NCI-H69 (cell line): ENCODE data around the gene ARHGAP30.
"Not testable (repeated sequence)": the region's sequence is repeated elsewhere in the genome, so short reads cannot be mapped to it uniquely, and the experiment has no call there.

ENCODE experiments used
- DNase-seq: peaks from one replicate; lab custom pipeline; 2025; lab: John Stamatoyannopoulos, UW

ARHGAP30 gene

DNA sequence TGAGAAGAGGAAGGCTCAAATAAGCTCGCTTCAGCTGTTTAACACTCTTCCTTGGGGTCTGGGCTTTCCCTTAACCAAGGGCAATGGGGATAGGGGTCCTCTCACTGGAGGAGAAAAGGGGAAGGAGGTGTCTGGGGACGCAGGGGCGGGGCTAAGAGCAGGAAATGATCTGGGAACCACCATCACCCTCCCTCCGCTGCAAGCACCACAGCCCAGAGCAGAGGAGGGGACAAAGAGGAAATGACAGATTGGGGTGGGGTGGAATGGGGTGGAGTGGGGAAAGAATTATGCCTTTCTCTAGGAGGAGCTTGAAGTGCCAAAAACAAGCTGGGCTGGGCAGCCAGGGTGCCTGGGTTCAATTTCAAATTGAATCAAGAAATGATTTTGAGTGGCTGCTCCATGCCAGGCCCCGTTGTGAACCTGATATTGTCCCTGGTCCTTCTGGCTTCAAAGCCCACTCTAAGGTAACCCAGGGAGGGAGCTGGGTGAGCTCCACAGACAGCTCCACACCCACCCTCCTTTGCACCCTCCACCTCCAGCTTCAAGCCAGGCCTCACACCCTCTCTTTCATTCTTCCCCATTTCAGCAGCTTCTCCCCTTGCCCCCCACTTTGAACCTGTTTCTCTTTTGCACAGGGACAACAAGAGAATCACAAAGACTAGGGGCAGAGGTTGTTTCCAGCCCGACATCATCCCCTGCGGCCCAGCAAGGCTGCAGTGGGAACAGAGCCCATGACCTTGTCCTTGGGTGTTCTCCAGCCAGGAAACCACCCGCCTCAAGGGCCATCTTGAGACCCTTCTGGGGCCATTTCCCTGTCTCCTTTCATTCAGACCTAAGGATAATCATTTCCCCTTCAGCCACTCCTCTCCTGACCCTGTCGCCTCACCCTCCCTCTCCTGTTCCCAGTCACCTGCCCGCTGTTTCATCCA, 1.1 kb downstream of the ARHGAP30 start:
- DNase-seq, result peak; percentile 16

DNA sequence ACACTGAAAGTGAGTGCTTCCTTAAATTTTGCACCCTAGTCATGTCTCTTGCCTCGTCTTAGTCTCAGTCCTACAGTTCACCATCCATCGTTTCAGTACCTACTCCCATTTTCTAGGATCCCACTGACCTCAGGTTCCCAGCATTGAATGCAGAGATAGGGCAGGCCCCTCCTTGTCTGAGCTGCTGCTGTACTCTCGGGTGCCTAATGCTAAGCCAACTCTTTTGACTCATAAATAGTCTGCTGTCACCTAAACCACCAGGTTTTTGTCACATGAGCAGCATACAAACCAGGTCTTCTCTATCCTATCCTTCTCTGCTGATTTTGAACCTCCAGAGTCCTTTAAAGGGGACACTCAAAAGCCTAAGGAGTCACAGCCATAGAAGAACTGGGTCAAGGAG, 3.0 kb downstream of the ARHGAP30 start:
- no peak for DNase-seq

GRCh38 chr1:161065681-161066080, 4.0 kb downstream of the ARHGAP30 start:
- DNase-seq, result not testable (repeated sequence)

GRCh38 chr1:161063936-161064335, 5.8 kb downstream of the ARHGAP30 start:
- not testable (repeated sequence) for DNase-seq

DNA sequence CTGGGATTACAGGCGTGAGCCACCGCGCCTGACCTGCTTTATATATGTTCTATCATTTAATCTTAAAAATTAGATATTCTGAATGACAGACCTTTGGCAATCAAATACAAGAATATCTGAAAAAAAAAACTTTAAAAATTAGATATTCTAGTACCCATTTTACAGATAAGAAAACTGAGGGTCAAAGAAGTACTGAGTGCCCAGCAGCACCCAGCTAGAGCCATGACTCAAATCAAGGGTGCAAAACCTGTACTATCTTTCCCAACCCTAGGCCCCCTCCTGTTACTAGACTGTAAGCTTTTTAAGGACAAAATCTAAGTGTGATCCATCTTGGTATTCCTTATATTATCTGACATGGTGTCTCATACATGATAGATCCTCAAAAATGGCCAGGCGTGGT, 8.3 kb downstream of the ARHGAP30 start:
- no peak for DNase-seq

GRCh38 chr1:161059293-161059692, 10.4 kb downstream of the ARHGAP30 start:
- no peak for DNase-seq

GRCh38 chr1:161054805-161055204, 14.9 kb downstream of the ARHGAP30 start:
- DNase-seq, result no peak

- DNase-seq, result no peak
Observed at GRCh38 chr1:161054232-161054631, 15.5 kb downstream of the ARHGAP30 start.

GRCh38 chr1:161052899-161053298, 16.8 kb downstream of the ARHGAP30 start:
- DNase-seq, result no peak

DNA sequence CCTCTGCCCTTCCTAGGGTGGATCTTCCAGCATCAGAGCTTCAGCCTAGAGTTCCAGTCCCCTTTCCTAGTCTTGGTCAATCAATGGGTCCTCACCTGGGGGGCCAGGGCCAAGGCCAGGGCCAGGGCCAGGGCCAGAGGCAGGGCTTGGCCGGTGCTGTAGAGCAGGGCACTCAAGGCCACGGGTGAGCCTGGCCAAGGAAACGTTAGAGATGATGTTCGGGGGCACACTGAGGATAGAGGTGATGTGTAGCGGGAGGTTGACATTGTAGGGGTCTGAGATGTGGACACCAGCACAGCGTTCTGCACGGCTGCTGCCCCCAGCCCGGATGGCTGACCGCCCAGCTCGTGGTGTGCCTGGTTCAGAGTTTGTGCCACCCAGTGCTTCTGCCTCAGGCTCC, 18.5 kb downstream of the ARHGAP30 start:
- DNase-seq, result no peak

DNA sequence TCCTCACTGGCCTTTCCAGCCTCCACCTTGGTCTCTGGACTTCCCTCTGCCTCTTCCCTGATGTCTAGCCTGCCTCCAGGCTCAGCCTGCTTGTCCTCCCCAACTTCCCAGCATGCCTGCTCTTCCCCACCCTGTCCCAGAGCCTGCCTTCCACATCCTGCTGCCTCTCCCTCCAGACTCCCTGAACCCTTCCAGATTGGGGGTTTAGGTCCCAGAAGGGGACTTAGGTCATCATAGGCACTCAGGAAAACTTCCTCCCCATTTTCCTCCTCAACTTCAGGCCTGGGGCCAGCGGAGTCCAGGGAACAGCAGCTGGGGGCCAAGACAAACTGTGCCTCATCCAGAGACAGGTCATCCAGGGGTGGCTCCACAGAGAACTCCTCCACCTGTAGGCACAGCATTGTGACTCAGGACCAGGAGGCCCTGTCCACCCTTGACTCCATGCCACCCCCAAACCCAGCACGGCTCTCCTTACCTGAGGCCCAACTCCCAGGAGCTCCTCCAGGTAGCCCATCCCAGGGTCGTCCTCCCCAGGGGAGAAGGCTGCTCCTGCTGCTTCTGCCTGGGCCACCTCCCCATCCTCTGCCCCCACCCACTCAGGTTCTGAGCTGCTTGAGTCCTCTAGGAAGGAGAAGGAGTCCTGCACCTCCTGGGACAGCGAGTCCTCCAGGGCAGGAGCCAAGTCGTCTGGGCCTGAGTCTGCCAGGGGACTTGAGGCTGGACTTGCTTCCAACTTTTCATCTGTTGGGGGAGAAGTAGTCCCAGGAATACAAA, 20.6 kb downstream of the ARHGAP30 start:
- DNase-seq, result no peak

DNA sequence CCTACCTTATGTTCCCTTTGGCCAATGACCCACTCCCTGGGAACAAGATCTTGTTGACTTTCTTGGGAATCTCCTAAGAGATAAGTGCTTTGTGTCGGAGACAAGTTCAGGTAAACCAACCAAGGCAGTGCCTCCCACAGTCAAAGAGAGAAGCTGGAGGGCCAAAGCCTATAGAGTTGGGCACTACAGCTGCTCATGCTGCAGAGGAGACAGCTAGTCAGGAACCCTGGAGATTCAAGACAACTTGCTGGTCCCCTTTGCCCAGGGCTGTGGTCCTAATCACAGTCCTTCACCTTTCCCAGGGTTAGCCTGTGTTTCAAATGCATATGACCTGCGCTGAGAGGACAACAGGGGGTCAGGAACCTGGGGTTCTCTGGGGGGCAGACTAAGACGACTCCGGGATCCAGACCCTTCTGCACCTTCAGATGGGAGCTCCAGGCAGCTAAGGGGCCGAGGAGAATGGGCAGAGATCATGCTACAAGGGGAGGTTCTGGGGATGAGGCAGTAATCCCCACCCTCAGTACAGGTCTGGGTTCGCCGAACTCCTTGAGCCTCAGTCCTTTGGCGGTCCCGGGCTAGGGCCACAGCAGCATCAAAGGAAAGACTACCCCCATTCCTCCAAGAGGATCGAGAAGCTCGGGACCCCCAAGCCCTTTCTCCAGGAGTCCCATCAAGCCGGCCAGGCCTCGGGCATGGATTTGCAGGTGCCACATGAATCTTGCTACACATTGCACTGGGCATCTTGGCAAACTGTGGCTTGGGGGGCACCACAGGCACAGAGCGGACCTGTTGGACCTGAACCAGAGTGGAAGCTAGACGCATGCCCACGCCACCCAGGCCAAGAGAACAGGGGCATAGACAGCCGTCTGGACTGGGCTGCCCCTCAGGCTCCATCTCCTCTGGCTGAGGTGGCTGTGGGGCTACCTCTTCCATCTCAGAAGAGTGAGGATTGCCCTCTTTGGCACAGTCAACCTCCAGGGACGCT, 22.0 kb downstream of the ARHGAP30 start:
- no peak for DNase-seq

- no peak for DNase-seq
Observed at GRCh38 chr1:161046605-161047228, 23.0 kb downstream of the ARHGAP30 start.

GRCh38 chr1:161045736-161046604, 23.7 kb downstream of the ARHGAP30 start, which contains the start of gene USF1:
Gene USF1 (minus strand): TSS chr1:161045977. CDS start chr1:161043275, 2,702 bp downstream.
- DNase-seq, result peak; percentile 98

DNA sequence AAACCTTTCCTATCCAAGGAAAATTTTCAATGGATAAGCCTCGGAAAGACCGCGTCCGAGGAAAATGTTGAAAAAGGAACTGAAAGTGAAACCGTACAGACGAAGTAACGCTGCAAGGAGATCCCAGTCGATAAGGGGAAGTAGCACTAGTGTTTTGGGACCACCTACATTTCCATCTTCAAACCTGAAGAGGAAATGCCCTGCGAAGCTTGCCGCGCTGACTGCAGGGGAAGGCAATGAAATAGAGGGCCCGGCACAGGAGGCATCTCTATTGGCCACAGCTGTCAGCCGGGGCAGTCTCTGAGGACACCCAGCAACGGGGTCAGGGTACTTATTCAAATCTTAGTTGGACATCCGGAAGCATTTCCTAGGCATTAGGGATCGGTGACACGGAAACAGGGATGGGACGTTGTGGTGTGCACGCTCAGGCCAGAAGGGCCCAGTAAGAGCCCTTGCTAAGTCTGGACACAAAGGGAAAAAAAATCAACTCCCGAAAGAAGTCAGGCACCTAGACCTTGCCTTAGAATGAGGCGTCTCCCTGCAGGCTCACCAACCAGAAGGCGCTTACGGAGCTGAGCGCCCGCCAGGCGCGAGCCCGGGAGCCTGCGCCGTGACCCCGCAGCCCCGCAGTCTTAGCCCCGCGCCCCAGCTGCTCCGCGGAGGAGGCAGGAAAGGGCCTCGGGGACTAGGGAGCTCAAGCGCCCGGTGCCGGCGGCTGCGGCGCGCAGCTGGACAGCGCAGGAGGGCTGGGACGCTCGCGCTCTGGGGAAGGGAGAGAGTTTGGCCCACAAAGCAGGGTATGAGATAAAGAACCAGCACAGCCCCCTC, 24.6 kb downstream of the ARHGAP30 start:
- DNase-seq, result peak; percentile 82

DNA sequence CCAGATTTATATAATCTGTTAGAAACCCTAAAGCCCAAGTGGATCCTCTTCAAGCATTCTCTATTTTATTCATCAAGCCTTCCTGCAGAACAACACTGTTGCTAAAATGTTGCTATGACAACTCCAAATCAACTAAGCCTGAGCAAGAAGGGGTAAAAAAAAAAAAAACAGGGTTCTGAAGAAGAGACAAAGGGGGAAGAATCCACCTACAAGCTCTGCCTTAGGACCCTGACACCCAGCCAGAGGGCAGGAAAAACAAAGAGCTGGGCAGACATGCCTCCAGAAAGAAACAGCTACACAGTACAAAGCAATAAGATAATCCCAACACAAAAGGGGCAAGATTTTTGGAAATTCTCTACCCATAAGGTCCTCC, 25.2 kb downstream of the ARHGAP30 start:
- no peak for DNase-seq

DNA sequence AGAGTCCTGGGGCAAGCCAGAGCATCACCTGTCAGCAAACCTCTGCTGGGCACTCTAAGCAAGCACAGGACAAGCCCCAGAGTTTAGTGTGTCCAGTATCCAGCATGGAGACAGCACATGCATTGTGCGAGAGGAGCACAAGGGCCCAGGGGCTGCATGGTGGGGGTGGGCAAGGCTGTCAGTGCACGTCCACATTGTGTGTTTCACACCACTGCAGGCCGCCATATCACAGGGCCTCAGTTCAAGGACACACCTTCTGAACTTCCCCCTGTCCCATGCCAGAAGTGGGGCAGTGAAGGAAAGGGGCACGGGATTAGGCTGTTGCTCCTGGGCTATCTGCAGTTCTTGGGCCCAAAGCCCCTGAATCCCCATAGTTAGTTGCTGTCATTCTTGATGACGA, 30.1 kb downstream of the ARHGAP30 start:
- no peak for DNase-seq

GRCh38 chr1:161039154-161039545, 30.5 kb downstream of the ARHGAP30 start:
- DNase-seq, result no peak

- DNase-seq, result peak; percentile 87
Observed at GRCh38 chr1:161038523-161039153, 31.1 kb downstream of the ARHGAP30 start, which contains the start of gene TSTD1. Gene TSTD1 (minus strand): TSS chr1:161038964. CDS start chr1:161038889, 75 bp downstream.
